Glomerular visceral epithelial cell (primary cell): ENCODE results near the gene RNU2-63P.
"Not testable (repeated sequence)": the region's sequence is repeated elsewhere in the genome, so short reads cannot be mapped to it uniquely, and the experiment has no call there.

ENCODE experiments used
- DNase-seq: peaks from one replicate; pipeline ENCODE4 v3.0.0-alpha.2; 2016; ENCODE audit errors: extremely low spot score

RNU2-63P gene

DNA sequence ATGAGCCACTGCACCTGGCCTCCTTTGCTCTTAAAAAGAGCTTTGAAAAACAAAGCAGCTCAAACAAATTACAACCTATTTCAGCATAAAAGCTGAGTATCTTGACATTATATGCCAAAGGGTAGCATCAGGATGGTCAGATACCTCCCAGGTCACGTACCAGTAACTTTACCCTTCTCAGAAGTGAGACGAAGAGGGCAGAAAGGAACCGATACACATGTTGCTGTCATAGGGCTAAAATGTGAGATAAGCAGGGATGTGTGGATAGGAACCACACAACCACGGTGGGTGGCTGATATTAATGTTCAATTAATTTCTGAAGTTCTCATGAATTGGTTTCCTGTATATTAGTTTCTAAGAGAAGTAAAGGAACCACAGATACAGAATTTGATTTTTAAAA is 12.6 kb upstream of the RNU2-63P start:
- no peak for DNase-seq

DNA sequence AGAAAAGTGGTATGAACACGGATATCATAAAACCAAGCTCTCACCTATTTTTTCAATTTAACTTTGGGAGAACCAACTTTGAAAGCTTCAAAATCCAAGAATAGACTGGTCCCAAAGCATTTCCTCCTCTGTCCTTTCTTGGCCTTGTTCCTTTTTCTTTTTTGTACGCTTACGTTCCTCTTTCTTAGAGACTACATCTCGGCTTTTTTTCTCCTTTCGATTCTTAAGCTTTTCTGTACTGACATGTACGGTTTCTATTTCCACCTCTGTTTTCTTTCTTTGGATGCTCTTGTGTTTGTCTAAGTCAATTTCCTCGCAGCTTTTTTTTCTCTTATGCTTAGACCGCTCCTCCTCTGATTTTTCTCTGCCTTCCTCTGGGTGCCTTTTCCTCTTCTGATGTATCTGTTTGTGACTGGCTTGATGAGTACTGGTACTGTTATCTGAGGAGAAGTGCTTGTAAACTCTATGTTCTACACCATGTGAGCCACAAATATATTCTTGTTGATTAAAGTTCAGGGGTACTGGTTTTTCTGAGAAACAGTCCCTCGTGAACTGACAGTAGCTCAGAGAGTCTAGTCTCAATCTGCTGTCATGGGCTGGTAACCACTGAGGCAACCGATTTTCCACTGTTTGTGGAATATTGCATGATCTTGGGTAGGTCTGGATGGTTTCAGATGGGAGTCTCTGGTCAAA is 11.5 kb upstream of the RNU2-63P start:
- no peak for DNase-seq

DNA sequence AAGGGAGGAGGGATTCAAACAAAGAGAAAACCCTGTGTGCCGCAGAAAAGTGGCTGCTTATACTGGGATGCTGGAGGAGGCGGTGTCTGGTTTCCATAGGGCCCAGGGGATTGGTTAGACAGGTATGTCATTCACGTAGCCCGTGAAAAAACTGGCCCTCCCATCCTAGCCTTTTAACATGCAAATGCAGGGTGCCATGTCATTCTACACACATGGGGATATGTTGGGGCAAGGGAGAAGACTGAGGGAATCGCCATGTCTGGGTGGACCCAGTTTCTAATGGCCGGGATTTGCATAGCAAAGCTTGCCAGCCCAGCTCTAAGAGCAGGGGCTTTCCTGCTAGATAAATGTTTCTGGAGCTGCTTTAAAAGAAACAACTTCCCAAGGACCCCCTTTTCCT is 8.2 kb upstream of the RNU2-63P start:
- DNase-seq: no peak

DNA sequence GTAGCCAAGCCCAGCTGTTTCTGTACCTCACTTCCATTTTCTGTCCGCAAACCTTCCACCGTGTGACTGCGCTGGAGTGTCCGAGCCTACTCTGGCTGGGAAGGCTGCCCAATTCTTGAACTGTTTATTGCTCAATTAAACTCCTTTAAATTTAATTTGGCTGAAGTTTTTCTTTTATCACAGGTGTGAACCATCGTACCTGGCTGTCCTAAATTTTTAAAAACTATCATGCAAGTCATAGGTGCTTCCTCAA is 6.2 kb upstream of the RNU2-63P start:
- no peak for DNase-seq

DNA sequence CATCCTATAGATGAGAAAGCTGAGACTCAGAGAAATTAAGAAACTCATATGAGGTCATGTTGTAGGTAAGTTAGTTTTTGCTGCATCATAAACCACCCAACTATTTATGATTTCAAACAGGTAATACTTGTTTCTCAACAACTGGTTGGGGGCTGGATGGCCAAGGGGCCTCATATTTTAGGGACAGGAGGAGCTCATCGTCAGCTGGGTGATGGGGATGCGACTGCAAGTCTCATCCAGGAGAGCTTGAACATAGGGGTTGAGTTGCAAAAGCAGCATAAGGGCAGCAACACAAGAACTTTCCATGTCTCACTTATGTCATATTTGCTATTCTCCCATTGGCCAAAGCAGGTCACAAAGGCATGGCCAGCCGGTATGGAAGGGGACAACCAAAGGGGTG is 3.6 kb upstream of the RNU2-63P start:
- no peak for DNase-seq

DNA sequence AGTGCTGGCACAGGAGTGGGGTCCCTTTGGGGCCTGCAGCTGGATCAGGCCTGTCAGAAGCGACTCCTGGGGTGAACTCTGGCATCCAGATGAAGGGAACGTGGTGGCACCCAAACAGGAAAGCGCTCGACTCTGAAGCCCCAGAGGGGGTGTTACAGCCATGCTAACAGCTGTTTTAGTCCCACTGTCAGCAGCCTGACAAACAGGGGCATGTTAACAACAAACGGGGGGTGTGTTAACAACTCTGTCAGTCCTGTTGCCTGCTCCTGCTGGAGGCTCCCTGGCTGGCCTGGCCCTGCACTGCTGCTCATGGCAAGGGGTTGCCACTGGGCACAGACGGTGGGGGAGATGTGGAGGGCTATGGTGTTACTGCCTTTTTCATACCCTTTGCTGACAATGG is 2.6 kb upstream of the RNU2-63P start:
- no peak for DNase-seq

DNA sequence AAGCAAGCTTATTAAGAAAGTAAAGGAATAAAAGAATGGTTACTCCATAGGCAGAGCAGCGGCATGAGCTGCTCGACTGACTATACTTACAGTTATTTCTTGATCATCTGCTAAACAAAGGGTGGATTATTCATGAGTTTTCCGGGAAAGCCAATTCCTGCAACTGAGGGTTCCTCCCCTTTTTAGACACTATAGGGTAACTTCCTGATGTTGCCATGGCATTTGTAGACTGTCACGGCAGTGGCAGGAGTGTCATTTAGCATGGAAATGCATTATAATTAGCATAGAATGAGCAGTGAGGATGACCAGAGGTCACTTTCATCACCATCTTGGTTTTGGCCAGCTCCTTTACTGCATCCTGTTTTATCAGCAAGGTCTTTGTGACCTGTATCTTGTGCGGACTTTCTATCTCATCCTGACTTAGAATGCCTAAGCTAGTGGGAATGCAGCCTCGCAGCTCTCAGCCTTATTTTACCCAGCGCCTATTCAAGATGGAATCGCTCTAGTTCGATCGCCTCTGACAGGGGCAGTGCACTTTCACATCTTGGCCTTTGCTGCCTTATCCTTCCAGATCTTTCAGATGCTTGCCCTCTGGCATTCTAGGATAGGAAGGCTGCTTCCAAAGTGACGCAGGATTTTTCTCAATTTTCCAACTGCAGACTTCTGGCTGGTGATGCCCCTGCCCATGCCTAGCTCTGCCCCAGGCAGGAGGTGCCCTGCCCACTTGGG is 1.9 kb upstream of the RNU2-63P start:
- DNase-seq: not testable (repeated sequence)

DNA sequence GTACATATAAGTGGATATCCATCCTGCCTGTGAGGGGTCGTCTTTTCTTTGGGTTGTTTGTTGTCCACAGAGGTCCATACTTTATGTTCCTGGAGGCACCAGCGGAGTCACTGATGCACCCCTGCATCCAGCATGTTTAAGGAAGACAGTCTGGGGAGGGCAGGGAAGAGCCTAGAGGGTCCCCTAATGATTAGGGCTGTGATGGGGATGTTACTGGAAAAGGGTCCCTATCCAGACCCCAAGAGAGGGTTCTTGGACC is 1.4 kb upstream of the RNU2-63P start:
- DNase-seq: not testable (repeated sequence)

DNA sequence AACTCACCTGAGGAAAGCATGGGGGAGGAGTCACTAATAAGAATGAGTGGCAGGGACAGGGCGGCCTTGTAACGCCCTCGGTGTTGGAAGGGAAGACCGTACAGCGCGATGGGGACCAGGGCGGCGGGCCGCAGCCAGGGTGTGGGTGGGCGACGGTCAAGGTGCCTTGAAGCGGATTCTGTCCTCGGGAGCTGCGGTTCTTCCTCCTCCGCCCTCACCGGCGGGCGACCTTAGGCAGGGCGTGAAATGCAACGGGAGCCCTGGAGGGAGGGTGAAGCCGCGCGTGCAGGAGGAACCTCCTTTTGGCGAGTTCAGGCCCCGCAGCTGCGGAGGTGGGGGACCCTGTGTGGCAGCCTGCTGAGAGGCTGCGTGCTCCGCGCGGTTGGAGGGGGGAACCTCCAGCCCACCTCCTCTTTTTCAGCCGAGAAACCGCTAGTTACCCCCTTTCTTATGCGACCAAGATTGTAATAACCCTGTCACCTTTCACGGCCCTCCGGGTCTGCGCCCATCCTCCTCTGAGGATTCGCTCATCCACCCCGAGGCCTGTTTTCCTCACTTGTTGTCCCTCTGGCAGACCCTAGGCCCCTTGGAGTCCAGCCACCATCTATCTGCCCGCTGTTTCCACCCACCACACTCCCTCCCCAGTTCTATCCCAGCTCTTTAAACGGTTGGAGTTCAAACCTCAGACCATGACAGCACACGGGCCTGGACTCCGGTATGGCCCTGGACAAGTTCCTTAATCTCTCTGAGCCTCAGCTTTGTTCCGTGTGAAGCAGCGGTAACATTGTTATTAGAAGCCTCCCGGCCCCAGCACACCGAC is 823 bp upstream of the RNU2-63P start:
- DNase-seq: no peak

DNA sequence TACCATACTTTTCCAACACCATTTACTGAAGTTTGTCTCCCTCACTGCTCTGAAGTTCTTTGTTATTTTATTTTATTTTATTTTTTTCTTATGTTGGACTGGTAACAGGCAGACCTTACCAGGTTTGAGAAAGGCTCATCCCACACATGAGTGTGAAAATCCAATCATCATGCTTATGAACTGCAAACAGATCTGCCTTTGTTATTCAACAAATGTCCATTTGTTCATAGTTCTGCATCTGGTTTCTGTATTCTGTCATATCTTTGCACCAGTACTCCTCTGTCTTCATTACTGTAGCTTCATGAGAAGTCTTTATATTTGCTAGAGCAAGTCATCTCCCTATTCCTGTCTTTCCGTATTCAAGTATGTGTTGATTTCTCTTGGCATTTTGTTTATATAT is 5.3 kb downstream of the RNU2-63P start:
- no peak for DNase-seq

DNA sequence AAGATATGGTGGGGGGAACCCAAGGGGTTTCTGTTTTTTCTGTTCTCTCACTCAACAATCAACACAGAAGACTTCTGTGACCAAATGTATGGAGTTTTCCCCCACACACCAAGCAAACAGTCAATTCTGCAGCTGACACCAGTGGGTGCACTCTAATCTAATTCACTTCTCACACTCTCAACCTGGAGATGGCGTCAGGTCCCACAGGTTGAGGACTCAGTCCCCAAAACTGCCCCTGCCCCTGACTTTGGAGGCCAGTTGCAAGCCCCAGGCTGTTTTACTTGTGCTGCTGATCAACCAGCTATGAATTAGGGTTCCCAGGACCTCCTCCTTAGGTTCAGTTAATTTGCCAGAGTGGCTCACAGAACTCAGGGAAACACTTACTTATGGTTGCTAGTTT is 6.2 kb downstream of the RNU2-63P start:
- DNase-seq: no peak

DNA sequence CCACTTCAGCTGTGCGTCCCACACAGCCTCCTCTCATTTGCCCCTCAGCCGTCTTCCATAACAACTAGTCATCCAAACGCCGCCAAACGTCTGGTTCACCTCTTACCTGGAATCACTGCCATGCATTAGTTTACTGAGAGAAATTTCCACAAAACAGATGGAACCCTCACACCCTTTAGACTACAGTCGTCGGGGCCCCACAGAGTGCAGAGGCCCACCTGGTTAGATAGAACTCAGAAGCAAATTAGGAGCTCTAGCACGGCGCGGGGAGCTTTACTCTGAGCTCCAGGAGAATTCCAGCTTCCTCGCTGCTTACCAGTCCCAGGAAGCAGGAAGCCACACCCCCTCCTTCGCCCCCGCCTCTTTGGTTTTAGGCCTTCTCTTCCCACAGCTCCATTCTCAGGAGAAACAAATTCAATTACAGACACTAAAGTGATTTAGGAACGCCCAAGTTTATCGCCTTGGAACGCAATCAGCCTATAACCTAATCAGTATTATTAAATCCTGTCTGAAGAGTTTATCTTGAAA is 9.4 kb downstream of the RNU2-63P start:
- DNase-seq: no peak

DNA sequence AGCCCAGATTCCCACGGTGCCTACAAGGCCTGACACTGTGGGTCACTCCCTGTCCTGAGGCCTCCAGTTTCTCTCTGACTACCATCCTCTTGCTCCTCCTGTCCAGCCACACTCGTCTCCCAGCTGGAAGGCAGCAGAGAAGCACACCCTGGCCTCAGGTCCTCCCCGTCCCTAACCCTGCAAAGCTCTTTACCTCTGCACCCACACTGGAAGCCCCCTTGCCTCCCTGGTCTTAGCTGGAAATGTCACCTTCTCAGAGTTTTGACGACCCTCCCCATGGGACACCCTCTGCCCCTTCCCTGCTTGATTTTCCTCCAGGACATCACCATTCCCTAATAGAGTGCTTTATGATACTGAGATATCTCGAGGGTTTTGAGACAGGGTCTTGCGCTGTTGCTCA is 10.6 kb downstream of the RNU2-63P start:
- DNase-seq: no peak

DNA sequence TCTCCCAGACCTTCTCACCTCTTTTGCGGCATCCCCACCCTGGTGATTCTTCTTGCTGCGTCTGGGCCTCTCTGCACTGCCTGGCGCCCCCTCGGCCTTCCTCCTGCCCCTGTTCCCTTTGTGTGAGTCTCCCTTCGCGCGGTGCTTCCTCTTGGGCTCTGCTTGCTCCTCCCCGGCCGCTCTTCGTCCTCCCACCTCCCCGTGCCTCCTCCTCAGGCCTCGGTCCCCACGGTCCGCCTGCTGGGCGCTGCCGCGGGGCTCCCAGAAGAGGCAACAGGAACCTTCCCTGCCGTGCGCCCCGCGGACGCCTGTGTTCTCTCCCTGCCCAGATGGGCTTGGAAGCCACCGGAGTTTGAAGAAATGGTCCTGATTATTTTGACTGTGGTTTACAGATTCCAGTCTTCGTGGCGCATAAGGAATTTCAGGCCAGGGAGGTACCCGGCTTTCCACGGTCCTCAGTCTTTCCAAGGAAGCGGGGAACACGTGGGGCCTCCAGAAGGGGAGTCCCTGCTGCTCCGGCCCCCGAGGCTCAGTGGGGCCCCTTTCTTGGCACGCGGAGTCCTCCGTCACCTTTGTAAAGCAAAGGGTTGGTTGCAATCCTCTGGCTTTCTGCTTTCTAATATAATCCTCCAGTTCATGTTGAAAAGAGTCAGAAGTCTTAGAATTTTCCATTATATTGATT is 13.1 kb downstream of the RNU2-63P start:
- no peak for DNase-seq

DNA sequence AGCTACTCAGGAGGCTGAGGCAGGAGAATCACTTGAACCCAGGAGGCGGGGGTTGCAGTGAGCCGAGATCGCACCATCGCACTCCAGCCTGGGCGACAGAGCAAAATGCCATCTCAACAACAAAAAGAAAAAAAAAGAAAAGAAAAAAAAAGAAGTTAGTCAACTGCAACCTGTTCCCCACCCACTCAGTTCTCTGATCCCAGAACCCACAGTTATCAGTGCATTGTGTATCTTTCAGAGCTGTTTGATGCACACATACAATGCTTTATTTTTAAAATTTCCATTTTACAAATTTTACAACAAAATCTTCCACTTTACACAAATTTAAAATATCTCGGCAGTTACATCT is 14.0 kb downstream of the RNU2-63P start:
- no peak for DNase-seq

DNA sequence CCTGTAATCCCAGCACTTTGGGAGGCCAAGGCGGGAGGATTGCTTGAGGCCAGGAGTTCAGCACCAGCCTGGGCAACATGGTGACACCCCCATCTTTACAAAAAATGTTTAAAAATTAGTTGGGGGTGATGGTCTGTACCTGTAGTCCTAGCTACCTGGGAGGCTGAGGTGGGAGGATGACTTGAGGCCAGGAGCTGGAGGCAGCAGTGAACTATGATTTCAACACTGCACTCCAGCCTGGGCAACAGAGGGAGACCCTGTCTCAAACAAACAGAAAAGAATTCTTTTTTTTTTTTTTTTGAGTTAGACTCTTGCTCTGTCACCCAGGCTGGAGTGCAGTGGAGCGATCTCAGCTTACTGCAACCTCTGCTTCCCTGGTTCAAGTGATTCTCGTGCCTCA is 15.9 kb downstream of the RNU2-63P start:
- not testable (repeated sequence) for DNase-seq

DNA sequence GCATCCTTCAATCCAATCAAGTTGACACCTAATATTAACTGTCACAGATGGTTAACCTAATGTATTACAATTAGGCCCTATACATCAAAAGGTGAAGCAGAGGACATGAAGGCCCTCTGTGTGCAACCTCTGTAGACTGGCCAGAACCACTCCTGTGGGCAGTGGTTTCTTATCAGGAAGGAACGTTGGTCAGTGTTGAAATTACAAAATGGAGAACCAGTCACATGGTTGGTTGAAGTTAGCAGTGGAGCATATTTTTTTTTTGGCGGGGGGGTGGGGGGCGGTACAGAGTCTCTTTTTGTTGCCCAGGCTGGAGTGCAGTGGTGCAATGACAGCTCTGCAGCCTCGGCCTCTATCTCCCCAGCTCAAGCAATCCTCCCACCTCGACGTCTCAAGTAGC is 19.8 kb downstream of the RNU2-63P start:
- no peak for DNase-seq

DNA sequence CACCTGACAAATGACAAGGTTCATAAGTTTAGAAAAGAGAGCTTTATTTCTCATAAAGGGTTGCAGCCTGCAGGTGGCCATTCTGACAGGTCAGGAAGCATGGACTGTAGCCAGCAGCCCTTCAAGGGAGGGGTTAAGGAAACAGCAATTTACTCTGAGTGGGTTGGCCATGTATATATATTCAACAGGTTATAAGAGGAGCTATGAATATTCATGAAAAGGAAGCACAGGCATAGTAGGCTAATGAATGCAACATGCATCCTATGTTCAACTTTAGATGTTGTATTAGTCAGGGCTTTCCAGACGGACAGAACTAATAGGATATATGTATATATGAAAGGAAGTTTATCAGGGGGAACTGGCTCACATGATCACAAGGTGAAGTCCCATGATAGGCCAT is 20.6 kb downstream of the RNU2-63P start:
- no peak for DNase-seq

DNA sequence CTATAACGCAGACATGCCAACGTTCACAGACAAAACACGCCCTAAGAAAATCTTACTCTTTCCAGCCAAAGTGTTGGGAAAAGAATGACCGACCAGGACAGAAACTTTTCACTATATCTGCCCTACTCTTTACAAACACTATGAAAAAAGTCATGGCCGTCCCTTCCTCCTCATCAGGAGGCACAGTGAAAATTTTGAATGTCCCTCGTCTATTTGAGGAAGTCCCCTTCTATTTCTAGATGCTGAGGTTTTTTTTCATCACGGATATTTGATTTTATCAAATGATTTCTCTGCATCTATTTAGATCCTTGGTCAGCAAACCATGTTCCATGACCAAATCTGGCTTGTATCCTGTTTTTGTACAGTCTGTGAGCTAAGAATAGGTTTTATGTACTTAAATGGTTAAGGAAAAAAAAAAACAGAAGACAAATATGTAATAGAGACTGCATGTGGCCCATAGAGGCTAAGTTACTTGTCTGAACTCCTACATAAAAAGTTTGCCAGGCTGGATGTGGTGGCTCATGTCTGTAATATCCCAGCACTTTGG is 22.0 kb downstream of the RNU2-63P start:
- not testable (repeated sequence) for DNase-seq

DNA sequence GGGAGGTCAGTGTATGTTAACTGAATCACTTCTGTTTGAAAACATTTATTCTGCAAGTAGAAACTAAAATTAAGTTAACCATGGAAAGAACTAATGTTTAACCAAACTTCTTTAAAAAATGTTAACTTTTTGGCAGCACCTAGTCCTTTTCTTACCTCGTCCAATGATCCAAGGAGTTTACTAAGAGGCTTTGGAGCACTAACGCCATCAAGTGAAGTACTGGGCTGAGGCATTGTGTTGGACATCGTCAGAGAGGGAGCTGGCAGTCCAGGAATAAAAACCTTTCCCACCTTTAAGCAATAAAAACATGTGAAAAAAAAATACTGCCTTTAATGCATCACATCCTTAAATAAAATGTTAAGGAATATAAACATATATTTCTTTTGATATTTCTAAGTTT is 23.8 kb downstream of the RNU2-63P start:
- DNase-seq: not testable (repeated sequence)

DNA sequence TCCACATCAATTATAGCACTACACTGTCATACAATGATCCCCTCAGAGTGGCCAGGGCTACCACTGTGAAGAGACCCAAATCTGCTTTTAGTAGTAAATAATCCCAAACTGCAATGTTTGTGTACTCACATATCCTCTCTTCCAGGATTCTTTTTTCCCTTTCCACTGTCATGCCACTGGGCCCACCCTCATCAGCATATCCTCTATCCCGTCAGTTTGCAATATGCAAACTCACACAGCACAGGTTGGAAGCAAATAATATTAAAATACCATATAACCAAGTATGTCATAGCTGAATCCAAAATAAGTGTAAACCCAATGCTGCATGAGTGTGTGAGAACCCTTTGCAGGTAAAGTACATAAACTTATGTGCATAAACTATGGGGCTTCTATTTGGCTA is 28.9 kb downstream of the RNU2-63P start:
- not testable (repeated sequence) for DNase-seq

DNA sequence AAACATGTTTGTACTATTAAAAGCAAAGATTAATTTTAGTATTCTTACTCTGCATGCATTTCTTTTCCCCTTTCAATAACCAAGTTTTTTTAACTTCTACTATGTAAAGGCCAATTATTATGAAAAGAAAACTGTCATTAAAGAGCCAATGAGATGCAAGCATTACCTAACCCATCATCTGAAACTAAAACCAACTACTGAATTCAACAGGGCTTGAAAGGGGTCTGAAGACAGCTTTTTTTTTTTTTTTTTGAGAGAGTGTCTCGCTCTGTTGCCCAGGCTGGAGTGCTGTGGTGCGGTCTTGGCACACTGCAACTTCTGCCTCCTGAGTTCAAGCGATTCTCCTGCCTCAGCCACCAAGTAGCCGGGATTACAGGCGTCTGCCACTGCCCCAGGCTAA is 30.4 kb downstream of the RNU2-63P start:
- DNase-seq: not testable (repeated sequence)
